NT2/D1 (cell line): ENCODE results near the gene BARHL2.

Experiments
- DNase-seq: peaks from one replicate; pipeline ENCODE4 v3.0.0-alpha.2; 2011; ENCODE audit warnings: low read depth, low spot score
- H3K27me3 ChIP-seq: 2 replicates; pipeline ENCODE4 v1.6.0; 2011; ENCODE audit warnings: mild to moderate bottlenecking; ENCODE audit not compliant: insufficient read length, insufficient read depth
- H3K36me3 ChIP-seq: 2 replicates; pipeline ENCODE4 v1.6.1; 2011; ENCODE audit warnings: mild to moderate bottlenecking, low read length, mixed read lengths; ENCODE audit not compliant: insufficient read depth, insufficient read length
- H3K4me1 ChIP-seq: 2 replicates; pipeline ENCODE4 v1.5.1; 2011; ENCODE audit not compliant: insufficient read depth, insufficient read length
- H3K4me3 ChIP-seq: 2 replicates; pipeline ENCODE4 v1.5.1; 2011; ENCODE audit warnings: low read depth; ENCODE audit not compliant: insufficient read length
- H3K9ac ChIP-seq: 2 replicates; pipeline ENCODE4 v1.6.0; 2011; ENCODE audit warnings: low read depth; ENCODE audit not compliant: insufficient read length
- H3K9me3 ChIP-seq: 2 replicates; pipeline ENCODE4 v1.5.1; 2011; ENCODE audit warnings: mild to moderate bottlenecking, low read length; ENCODE audit not compliant: insufficient read depth
- SUZ12 ChIP-seq: IDR thresholded peaks from 2 replicates; pipeline ENCODE4 v1.6.1; 2011; ENCODE audit not compliant: insufficient read length, insufficient read depth; ENCODE audit errors: extremely low read depth
- YY1 ChIP-seq: IDR thresholded peaks from 2 replicates; pipeline ENCODE4 v1.6.1; 2011; ENCODE audit not compliant: insufficient read length, insufficient read depth
- ZNF274 ChIP-seq: IDR thresholded peaks from 2 replicates; pipeline ENCODE4 v1.6.1; 2011; ENCODE audit warnings: mild to moderate bottlenecking, low read depth, low read length

BARHL2 gene

DNA sequence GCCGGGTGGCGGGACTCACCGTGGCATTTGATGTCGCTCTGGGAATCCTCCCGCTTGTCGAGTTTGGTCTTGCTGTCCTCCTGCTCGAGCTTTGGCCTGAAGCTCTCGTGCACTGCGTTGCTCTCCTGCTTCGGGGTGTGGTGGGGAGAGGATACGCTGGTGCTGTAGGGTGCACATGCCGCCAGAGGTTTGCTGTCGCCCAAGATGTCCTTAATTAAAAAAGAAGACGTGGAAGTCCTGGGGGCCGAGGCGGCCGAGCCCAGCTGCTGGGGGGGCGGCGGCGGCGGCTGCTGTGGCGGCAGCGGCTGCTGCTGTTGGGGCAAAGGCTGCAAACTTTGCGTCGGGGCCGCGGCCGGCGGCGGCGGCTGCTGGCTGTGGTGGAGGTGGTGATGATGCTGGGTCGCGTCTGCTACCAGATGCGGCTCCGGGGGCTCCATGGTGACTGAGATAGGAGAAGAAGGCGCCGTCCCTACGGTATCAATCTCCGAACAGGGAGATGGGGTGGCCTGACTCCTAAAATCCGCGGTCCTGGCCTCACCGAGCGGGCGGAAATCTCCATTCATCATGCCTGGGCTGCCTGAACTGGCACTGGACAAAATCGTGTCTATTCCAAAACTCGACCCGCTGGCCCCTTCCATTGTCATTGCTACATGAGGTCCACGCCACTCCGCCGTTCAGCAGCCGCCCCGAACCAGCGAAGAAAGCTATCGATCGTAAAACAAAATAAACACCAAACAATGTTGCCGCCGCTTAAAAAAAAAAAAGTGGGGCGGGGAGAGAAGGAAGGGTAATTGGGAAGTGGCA is at the start of gene BARHL2:
BARHL2 (minus strand) TSS at position 751 of the 804 bp plus-strand sequence; CDS start at position 644, 107 bp downstream.
- peak within 1 kb of the TSS; percentile 53 for H3K4me3 ChIP-seq
- no peak for TF ChIP-seq YY1
- TF ChIP-seq ZNF274, result no peak
- peak; percentile 100 for TF ChIP-seq SUZ12

DNA sequence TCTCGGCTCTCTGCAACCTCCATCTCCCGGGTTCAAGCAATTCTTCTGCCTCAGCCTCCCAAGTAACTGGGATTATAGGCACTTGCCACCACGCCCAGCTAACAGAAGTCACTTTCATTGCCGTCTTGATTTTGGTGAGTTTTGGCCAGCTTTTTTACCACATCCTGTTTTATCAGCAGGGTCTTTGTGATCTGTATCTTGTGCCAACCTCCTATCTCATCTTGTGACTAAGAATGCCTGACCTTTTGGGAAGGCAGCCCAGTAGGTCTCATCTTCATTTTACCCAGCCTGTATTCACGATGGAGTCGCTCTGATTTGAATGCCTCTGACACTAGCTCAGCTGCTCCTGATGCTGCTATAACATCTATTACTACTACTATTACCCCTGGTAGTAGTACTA is 46.8 kb upstream of the BARHL2 start:
- no peaks in the 10 kb centered on the region for H3K36me3 ChIP-seq
- TF ChIP-seq SUZ12 (no peak), YY1 (no peak), ZNF274 (no peak)
- peaks cover 2% of the 10 kb centered on the region for H3K4me1 ChIP-seq
- DNase-seq, result no peak
- H3K27me3 ChIP-seq, result no peaks in the 10 kb centered on the region
- H3K9ac ChIP-seq, result no peak overlapping the region
- no peaks in the 10 kb centered on the region for H3K9me3 ChIP-seq
- no peak overlapping the region for H3K4me3 ChIP-seq

More for the DNA sequence above, at the start of gene BARHL2:
- Histone ChIP-seq H3K27me3 (peaks cover 98% of the 10 kb centered on the region), H3K36me3 (no peaks in the 10 kb centered on the region), H3K9ac (peak within 1 kb of the TSS; percentile 67), H3K4me1 (peaks cover 4% of the 10 kb centered on the region), H3K9me3 (no peaks in the 10 kb centered on the region)
- DNase-seq, result no peak

DNA sequence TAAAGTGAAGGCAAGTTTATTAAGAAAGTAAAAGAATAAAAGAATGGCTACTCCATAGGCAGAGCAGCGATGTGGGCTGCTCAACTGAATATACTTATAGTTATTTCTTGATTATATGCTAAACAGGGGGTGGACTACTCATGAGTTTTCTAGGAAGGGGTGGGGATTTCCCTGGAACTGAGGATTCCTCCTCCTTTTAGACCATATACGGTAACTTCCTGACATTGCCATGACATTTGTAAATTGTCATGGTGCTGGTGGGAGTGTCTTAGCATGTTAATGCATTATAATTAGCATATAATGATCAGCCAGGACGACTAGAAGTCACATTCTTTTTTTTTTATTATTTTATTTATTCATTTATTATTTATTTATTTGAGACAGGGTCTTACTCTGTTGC is 46.4 kb upstream of the BARHL2 start:
- H3K9me3 ChIP-seq, result no peaks in the 10 kb centered on the region
- H3K27me3 ChIP-seq, result no peaks in the 10 kb centered on the region
- H3K9ac ChIP-seq, result no peak overlapping the region
- no peak for DNase-seq
- H3K4me1 ChIP-seq, result peaks cover 2% of the 10 kb centered on the region
- no peak overlapping the region for H3K4me3 ChIP-seq
- H3K36me3 ChIP-seq, result no peaks in the 10 kb centered on the region
- TF ChIP-seq YY1 (no peak), ZNF274 (no peak), SUZ12 (no peak)

DNA sequence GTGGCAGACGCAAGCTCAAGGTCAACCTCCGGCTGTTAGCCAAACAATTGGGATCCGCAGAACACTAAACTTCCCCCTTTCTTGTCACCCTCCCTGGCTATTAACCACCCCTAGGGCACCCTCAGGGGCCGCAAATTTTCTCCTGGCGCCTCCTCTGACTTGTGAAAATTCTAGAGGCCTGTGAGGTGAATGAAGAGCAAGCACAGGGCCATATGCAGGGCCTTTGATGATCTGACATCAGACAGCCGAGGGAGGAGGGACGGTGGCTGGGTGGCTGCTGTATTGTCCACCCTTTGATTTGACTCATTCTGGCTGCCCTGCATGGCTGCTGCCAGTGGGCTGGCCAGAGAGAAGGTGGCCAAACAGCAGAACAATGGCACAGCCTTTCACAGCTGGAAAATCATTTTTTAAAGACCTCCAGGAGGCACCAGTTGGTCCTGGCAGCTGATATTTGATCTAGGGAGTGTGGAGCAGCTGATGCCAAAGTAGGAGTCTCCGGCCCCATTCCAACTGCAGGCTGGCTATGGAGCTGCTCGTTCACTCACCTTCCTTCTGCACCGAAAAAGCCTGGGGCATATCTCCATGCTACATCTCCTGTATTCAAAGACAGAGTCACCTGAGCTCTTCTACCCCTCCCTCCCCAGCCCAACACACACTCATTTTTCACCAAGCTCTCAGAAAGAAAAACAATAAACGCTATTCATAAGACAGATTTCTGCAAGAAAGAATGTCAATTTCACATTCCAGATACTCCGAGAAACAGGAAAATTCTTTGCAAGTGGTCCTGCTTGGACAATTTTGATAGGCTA is 44.9 kb upstream of the BARHL2 start:
- Histone ChIP-seq H3K36me3 (no peaks in the 10 kb centered on the region), H3K4me3 (no peak overlapping the region), H3K27me3 (no peaks in the 10 kb centered on the region), H3K9ac (no peak overlapping the region), H3K4me1 (peaks cover 2% of the 10 kb centered on the region), H3K9me3 (no peaks in the 10 kb centered on the region)
- no peak for DNase-seq
- TF ChIP-seq ZNF274, result no peak
- no peak for TF ChIP-seq YY1
- TF ChIP-seq SUZ12, result no peak

DNA sequence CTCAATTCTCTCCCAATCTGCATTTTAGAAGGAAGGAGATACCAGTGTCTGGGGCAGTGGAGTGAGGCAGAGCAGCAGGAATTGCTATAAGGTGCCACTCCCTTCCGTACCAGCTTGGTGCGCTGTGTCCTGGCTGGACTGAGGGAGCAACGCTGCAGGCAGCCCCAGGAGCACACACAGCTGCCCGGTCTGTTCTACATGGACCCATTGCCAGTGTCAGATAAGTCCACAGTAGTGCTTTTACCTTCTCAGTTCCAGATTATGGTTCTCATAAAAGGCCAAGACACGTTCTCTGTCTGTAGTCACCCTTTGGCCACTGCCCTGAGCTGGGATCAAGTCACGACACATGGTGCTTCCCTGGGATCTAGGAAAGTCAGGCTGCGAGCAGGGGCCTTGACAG is 44.1 kb upstream of the BARHL2 start:
- no peak overlapping the region for H3K4me3 ChIP-seq
- H3K9ac ChIP-seq, result no peak overlapping the region
- H3K36me3 ChIP-seq, result no peaks in the 10 kb centered on the region
- H3K9me3 ChIP-seq, result no peaks in the 10 kb centered on the region
- H3K4me1 ChIP-seq, result peaks cover 2% of the 10 kb centered on the region
- TF ChIP-seq ZNF274 (no peak), YY1 (no peak), SUZ12 (no peak)
- no peaks in the 10 kb centered on the region for H3K27me3 ChIP-seq
- no peak for DNase-seq

DNA sequence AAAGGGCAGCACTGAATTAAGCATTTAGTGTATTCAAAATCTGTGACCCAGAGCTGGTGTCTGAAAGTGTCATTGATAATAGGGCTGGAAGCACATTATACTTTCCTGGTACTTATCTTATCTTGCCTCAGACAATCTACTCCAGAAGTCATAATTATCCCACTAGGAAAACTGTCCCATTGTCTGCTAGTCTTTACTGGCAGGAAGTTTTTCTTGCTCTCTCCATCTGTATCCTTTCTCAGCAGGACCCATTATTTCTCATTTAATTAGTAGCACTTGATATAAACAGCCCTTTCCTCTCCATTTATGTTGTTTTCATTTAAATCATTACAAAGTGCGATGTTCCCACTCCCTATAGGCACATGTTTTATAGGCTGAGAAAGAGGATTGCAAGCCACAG is 36.5 kb upstream of the BARHL2 start:
- Histone ChIP-seq H3K36me3 (no peaks in the 10 kb centered on the region), H3K4me3 (no peak overlapping the region), H3K4me1 (no peaks in the 10 kb centered on the region), H3K9ac (no peak overlapping the region), H3K9me3 (no peaks in the 10 kb centered on the region), H3K27me3 (no peaks in the 10 kb centered on the region)
- TF ChIP-seq SUZ12 (no peak), YY1 (no peak), ZNF274 (no peak)
- DNase-seq, result no peak

DNA sequence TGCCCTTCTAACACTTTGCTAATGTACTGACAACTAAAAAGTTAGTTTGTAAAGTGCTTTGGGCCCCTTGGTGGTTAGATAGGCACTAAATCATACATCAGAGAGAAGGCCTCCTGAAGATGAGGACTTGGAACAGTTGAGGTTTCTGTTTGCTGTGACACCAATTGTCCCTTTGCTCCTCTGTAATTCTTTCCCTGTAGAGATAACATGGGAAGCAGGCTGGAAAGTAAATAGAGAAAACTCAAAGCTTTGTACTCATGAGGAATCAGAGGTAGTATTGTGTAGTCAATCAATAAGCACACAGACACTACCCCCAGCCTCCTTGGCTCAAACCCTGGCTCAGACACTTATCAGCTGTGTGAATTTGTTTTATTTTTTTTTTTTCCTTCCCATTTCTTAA is 31.6 kb upstream of the BARHL2 start:
- no peak for TF ChIP-seq ZNF274
- TF ChIP-seq YY1, result no peak
- no peak for TF ChIP-seq SUZ12
- Histone ChIP-seq H3K9me3 (no peaks in the 10 kb centered on the region), H3K9ac (no peak overlapping the region), H3K4me3 (no peak overlapping the region), H3K36me3 (no peaks in the 10 kb centered on the region), H3K4me1 (no peaks in the 10 kb centered on the region), H3K27me3 (no peaks in the 10 kb centered on the region)
- DNase-seq, result no peak
